Left ventricle myocardium inferior (tissue), 1 donor: ENCODE results near the gene SULT4A1. TPM values are rescaled to one million over a fixed set of nuclear protein-coding genes. Genes with fewer than 3 reads are reported as not detected.

Experiments used
- DNase-seq: peaks from one replicate; pipeline ENCODE4 v3.0.0-alpha.2; 2020
- H3K27ac ChIP-seq: fragments of 200-600 bp; replicated peaks from 2 replicates; pipeline ENCODE4 v1.8.0; 2021
- H3K27me3 ChIP-seq: fragments of 200-600 bp; 2 replicates; pipeline ENCODE4 v1.8.0; 2021; ENCODE audit warnings: low read depth
- H3K36me3 ChIP-seq: fragments of 200-600 bp; 2 replicates; pipeline ENCODE4 v1.8.0; 2021
- H3K4me1 ChIP-seq: fragments of 200-600 bp; 2 replicates; pipeline ENCODE4 v1.8.0; 2021
- H3K4me3 ChIP-seq: fragments of 200-600 bp; 2 replicates; pipeline ENCODE4 v1.8.0; 2021; ENCODE audit warnings: mild to moderate bottlenecking, moderate library complexity
- H3K9me3 ChIP-seq: fragments of 200-600 bp; replicated peaks from 2 replicates; pipeline ENCODE4 v1.8.0; 2021
- CTCF ChIP-seq: fragments of 200-600 bp; IDR thresholded peaks from 2 replicates; pipeline ENCODE4 v1.8.0; 2021; ENCODE audit warnings: antibody characterized with exemption, mild to moderate bottlenecking, borderline replicate concordance
- intact Hi-C: fragments of 100-400 bp; cut with micrococcal nuclease; formaldehyde crosslinking; loops from one replicate; pipeline ENCODE4 v1.11.0; 2022
- total RNA-seq: library from RNA; stranded (reverse); fragmentation: NEBNext Ultra II Directional; extraction: Animal tissue kit (Norgen Biotek cat#: 25700); gene quantifications from one replicate; pipeline ENCODE4 v1.2.1, GENCODE V29; 2021
- donor health status: DM: no; HTN: yes; CAD: no; lungs with severe emphysema.

SULT4A1 gene
- total RNA-seq, 1 donor from 2014 or later, result 0.08 TPM

GRCh38 chr22:43860126-43860525 lies 2.2 kb downstream of the SULT4A1 start:
- Histone ChIP-seq H3K4me3 (no peak overlapping the region), H3K9me3 (peaks cover 16% of the 10 kb centered on the region), H3K27me3 (peaks cover 72% of the 10 kb centered on the region), H3K4me1 (peaks cover 5% of the 10 kb centered on the region), H3K36me3 (no peaks in the 10 kb centered on the region), H3K27ac (no peak overlapping the region)
- intact Hi-C loops, result no loop called here
- TF ChIP-seq CTCF, result no peak
- DNase-seq, result no peak

GRCh38 chr22:43859621-43860020 lies 2.7 kb downstream of the SULT4A1 start:
- no peak overlapping the region for H3K4me3 ChIP-seq
- intact Hi-C loops, result no loop called here
- no peak for DNase-seq
- H3K9me3 ChIP-seq, result peaks cover 16% of the 10 kb centered on the region
- H3K36me3 ChIP-seq, result no peaks in the 10 kb centered on the region
- H3K4me1 ChIP-seq, result peaks cover 5% of the 10 kb centered on the region
- TF ChIP-seq CTCF, result no peak
- H3K27ac ChIP-seq, result no peak overlapping the region
- H3K27me3 ChIP-seq, result peaks cover 67% of the 10 kb centered on the region

- Histone ChIP-seq H3K4me3 (no peak overlapping the region), H3K9me3 (peaks cover 16% of the 10 kb centered on the region), H3K27ac (no peak overlapping the region), H3K27me3 (peaks cover 63% of the 10 kb centered on the region), H3K4me1 (peaks cover 5% of the 10 kb centered on the region), H3K36me3 (no peaks in the 10 kb centered on the region)
- TF ChIP-seq CTCF, result no peak
- no peak for DNase-seq
- intact Hi-C loops, result no loop called here
Observed at GRCh38 chr22:43859176-43859575, 3.1 kb downstream of the SULT4A1 start.

DNA sequence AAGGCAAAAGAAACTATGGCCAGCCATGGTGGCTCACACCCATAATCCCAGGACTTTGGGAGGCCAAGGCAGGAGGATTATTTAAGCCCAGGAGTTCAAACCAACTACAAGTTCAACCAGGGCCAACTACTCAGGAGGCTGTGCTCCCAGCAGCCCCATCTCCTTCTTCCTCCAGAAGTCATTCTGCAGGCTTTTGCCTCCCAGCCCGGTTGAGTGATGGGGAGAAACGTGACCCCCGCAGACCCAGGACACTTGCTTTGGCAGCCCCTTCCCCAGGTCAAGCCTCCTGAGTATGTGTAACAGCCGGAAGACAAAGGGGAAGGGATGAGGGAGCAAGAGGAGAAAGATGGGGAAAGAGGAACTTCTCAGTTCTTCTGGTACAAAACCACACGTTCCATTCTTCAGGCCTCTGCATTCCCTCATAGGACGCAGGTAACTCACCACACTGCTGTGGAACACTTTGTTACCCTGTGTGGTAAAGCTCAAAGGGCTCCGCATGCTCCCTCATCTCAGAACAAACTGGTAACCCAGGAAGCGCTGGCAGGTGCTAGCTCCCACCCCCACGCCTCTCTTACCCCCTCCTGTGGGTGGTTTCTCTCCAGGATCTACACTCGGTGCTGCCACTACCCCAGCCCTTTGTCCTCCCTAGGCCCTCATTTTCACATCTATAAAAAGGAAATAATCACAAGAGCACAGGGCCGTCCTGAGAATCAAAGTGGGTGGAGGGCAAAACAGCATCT lies 4.0 kb downstream of the SULT4A1 start:
- H3K27me3 ChIP-seq, result peaks cover 54% of the 10 kb centered on the region

GRCh38 chr22:43857367-43857766 lies 4.9 kb downstream of the SULT4A1 start:
- Histone ChIP-seq H3K27me3 (peaks cover 53% of the 10 kb centered on the region), H3K9me3 (peaks cover 16% of the 10 kb centered on the region), H3K27ac (no peak overlapping the region), H3K4me1 (peaks cover 5% of the 10 kb centered on the region), H3K36me3 (no peaks in the 10 kb centered on the region), H3K4me3 (no peak overlapping the region)
- TF ChIP-seq CTCF, result no peak
- intact Hi-C loops, result no loop called here
- no peak for DNase-seq

More for the DNA sequence above, 4.0 kb downstream of the SULT4A1 start:
- no peak overlapping the region for H3K4me3 ChIP-seq
- peaks cover 5% of the 10 kb centered on the region for H3K4me1 ChIP-seq
- H3K27ac ChIP-seq, result no peak overlapping the region
- intact Hi-C loops, result no loop called here
- DNase-seq, result no peak
- TF ChIP-seq CTCF, result no peak
- H3K9me3 ChIP-seq, result peaks cover 16% of the 10 kb centered on the region
- no peaks in the 10 kb centered on the region for H3K36me3 ChIP-seq
